Activated naive CD4-positive, alpha-beta T cell treated with anti-CD3 and anti-CD28 coated beads, Interleukin-2, amount 50 U/mL, for 72 hours (primary cell): ENCODE data around the gene EIF4E3. TPM values are rescaled to one million over a fixed set of nuclear protein-coding genes. Genes with fewer than 3 reads are reported as not detected.

Source experiments
- ATAC-seq, 2 donors: fragments of 150-1000 bp; cut with Tn5 transposase; 2 replicates each; pipeline ENCODE4 v1.10.0; 2021; ENCODE audit warnings: mild to moderate bottlenecking in 2 of 2, moderate library complexity in 2 of 2
- DNase-seq, 2 donors: peaks; one replicate each; pipeline ENCODE4 v3.0.0; 2021 to 2022; ENCODE audit warnings: low spot score in 2 of 2
- H3K27ac Mint-ChIP-seq, 2 donors: one replicate each; pipeline ENCODE4 v1.8.0; 2022; ENCODE audit warnings: mild to moderate bottlenecking in 2 of 2, mixed read lengths in 2 of 2
- H3K36me3 Mint-ChIP-seq, 2 donors: one replicate each; pipeline ENCODE4 v1.8.0; 2022; ENCODE audit warnings: mixed read lengths in 2 of 2
- H3K9me3 Mint-ChIP-seq, 2 donors: one replicate each; pipeline ENCODE4 v1.8.0; 2022; ENCODE audit warnings: mixed read lengths in 2 of 2
- total RNA-seq, 2 donors: library from RNA; stranded (reverse); gene quantifications; one replicate each; pipeline ENCODE4 v1.2.3, GENCODE V29; 2022

The EIF4E3 gene
- total RNA-seq, 2 donors from 2014 or later = 24.6 to 29.7 TPM

GRCh38 chr3:71728632-71729342, 3.6 kb upstream of the EIF4E3 start:
- ATAC-seq (no peak), DNase-seq (no peak)

DNA sequence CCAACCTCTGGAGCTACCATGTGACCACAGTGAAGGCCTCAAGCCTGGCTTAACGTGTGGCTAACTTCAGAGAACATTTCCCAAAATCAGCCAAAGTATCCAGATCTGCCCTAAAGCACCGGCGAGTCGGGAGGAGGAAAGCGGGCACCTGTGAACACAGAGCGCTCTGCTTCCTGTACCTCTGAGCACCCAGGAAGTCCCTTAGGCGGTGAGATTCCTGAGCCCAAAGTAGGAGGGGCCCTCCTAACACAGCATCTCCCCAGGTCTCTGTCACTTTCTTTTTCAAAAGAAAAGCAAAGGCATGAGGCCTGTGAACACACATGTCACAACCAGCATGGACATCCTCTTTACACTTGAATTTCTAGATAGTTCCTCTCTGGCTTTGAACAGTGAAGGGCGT, 944 bp upstream of the EIF4E3 start:
- no peaks in the 10 kb centered on the region for H3K9me3 Mint-ChIP-seq
- H3K27ac Mint-ChIP-seq = peak overlapping the region; percentile 87
- ATAC-seq (peak; percentile 16 to 43), DNase-seq (peak in 1 of 2 donors; percentile 31)
- H3K36me3 Mint-ChIP-seq = peaks cover 8 to 10% of the 10 kb centered on the region in 2 donors

More at GRCh38 chr3:71728632-71729342, 3.6 kb upstream of the EIF4E3 start:
- H3K9me3 Mint-ChIP-seq = no peaks in the 10 kb centered on the region
- H3K36me3 Mint-ChIP-seq = peaks cover 8% of the 10 kb centered on the region in 2 donors
- no peak overlapping the region for H3K27ac Mint-ChIP-seq

DNA sequence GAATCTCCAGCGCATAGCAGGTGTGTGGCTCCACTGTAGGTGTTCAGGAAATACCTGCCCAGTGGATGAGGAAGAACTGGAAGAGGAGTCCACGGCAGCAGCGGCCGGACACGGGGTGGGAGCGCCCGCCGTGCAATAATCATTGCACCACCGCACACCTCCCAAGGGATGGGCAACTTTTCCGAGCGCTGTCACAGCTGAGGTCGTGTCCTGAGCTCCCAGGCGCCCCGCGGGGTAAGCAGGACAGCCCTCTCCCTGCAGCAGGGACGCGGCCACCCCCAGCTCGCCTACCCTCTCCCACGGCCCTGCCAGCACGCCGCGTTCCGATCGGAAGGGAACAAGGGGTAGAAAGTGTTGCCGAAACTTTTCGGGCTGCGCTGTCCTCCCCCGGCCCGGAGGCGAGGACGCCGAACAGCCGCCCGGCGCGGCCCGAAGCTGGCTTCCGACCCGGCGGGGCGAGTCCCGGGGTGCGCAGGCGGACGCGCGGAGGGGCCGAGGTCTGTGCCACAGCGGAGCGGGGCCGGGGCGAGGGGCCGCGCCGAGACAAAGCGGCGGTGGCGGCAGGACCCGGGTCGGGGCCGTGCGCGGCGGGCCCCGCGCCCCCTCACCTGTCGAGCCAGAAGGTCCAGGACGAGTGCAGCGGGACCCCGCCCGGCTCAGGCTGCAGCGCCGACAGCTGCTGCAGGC, 475 bp downstream of the EIF4E3 start:
- Mint-ChIP-seq H3K36me3 (peaks cover 8 to 10% of the 10 kb centered on the region in 2 donors), H3K27ac (peak overlapping the region; percentile 88), H3K9me3 (no peaks in the 10 kb centered on the region)
- ATAC-seq = peak; percentile 25 to 44
- peak in 1 of 2 donors; percentile 62 for DNase-seq

DNA sequence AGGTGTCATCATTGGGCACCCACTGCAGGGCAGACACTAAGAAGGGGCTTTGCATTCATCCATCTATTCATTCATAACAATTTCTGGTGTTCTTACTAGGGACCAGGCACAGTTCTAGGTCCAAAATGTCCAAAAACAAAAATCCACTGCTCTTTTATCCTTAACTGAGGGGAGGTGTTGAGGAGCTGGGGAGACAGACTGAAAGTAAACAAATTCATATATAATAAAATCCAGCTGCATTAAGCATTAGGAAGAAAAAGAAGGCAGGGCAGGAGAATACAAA, 1.1 kb downstream of the EIF4E3 start:
- H3K36me3 Mint-ChIP-seq = peaks cover 10 to 12% of the 10 kb centered on the region in 2 donors
- no peaks in the 10 kb centered on the region for H3K9me3 Mint-ChIP-seq
- H3K27ac Mint-ChIP-seq = peak overlapping the region; percentile 88
- no peak for DNase-seq
- ATAC-seq = no peak

DNA sequence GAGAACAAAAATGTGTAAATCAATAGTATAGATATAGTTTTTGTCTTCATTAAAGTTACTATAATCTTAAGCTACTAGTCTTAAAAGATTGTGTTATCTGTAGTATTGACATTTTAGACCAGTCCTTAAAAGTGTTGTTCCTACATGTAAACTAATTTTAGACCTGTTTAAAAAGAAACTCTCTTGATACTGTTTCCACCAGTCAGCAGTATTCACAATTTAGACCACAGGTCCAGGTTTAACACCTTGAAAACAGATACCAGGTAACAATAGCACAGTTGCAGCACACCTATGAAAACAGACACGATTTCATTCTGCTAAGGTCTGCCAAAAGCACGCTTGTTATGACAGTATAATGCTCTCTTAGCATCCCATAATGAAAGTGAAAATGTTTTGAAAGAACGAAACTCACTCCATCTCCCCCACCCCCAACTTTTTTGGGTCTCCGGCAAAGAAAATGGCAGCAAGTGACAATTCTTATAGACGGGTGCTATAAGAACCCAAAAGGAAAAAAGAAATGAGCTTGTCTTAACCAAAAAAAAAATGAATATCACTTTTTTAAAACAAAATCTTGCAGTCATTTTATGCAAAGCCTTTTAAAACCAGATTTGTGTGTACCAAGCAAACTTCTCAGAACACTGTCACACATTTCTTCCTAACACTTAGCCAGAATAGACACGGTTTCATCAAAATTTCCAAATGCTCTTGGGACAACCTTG, 1.6 kb downstream of the EIF4E3 start:
- peaks cover 10 to 15% of the 10 kb centered on the region in 2 donors for H3K36me3 Mint-ChIP-seq
- H3K27ac Mint-ChIP-seq = peak overlapping the region; percentile 88
- ATAC-seq (peak; percentile 39 to 63), DNase-seq (peak in 1 of 2 donors; percentile 58)
- H3K9me3 Mint-ChIP-seq = no peaks in the 10 kb centered on the region

DNA sequence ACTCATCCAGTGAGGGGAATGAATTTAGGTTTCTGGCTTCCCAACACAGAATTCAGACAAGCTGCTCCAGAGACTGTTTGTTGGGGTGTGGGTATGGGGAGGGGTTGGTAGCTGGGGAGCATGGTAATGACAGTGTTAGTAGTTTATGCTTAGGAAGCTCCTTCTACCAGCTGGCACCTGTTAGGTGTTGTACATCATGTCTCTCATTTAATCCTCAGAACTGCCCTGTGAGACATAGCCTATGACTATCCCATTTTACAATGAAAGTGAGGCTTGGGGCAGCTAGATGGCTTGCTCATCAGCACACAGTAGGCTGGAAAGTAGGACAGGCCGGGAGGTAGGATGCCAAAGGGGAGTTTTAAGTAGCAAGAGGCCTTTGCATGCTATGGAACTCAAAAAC, 2.5 kb downstream of the EIF4E3 start:
- no peak for DNase-seq
- Mint-ChIP-seq H3K36me3 (peaks cover 10 to 15% of the 10 kb centered on the region in 2 donors), H3K9me3 (no peaks in the 10 kb centered on the region), H3K27ac (peak overlapping the region; percentile 62 to 94)
- ATAC-seq = peak in 1 of 2 donors; percentile 4

GRCh38 chr3:71721651-71722157, 3.5 kb downstream of the EIF4E3 start:
- Mint-ChIP-seq H3K27ac (peak overlapping the region; percentile 86 to 94), H3K36me3 (peaks cover 10 to 15% of the 10 kb centered on the region in 2 donors), H3K9me3 (no peaks in the 10 kb centered on the region)
- ATAC-seq (peak in 1 of 2 donors; percentile 38), DNase-seq (no peak)

DNA sequence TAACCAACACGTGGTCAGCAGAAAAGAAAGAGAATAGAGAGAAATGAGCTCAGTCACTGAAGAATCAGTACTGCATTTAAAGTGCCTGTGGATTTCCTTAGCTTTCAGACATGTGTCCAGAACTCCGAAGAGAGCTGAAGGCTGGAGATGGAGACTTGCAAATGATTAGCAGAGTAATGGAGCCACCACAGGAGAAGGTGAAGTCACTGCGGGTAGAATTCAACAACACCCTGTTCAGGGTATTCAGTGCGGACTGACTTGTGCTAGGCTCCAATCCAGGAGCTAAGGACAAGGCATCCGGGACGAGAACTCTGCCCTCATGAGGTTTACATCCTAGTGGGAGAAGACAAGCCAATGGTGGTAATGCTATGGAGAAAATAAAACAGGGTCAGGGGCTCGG, 4.2 kb downstream of the EIF4E3 start:
- no peaks in the 10 kb centered on the region for H3K9me3 Mint-ChIP-seq
- peaks cover 10 to 12% of the 10 kb centered on the region in 2 donors for H3K36me3 Mint-ChIP-seq
- ATAC-seq = no peak
- H3K27ac Mint-ChIP-seq = peak overlapping the region in 1 of 2 donors; percentile 94
- DNase-seq = no peak

- Mint-ChIP-seq H3K9me3 (no peaks in the 10 kb centered on the region), H3K27ac (no peak overlapping the region), H3K36me3 (peaks cover 0 to 7% of the 10 kb centered on the region in 2 donors)
- no peak for DNase-seq
- no peak for ATAC-seq
These were observed 7.1 kb downstream of the EIF4E3 start for GRCh38 chr3:71718072-71718471.

- Mint-ChIP-seq H3K36me3 (peaks cover 0 to 7% of the 10 kb centered on the region in 2 donors), H3K9me3 (no peaks in the 10 kb centered on the region), H3K27ac (no peak overlapping the region)
- DNase-seq = no peak
- ATAC-seq = no peak
These were observed 10.6 kb downstream of the EIF4E3 start for GRCh38 chr3:71714595-71714994.

- ATAC-seq = no peak
- Mint-ChIP-seq H3K9me3 (no peaks in the 10 kb centered on the region), H3K27ac (no peak overlapping the region), H3K36me3 (no peaks in the 10 kb centered on the region)
- no peak for DNase-seq
These were observed 12.2 kb downstream of the EIF4E3 start for GRCh38 chr3:71713041-71713440.

DNA sequence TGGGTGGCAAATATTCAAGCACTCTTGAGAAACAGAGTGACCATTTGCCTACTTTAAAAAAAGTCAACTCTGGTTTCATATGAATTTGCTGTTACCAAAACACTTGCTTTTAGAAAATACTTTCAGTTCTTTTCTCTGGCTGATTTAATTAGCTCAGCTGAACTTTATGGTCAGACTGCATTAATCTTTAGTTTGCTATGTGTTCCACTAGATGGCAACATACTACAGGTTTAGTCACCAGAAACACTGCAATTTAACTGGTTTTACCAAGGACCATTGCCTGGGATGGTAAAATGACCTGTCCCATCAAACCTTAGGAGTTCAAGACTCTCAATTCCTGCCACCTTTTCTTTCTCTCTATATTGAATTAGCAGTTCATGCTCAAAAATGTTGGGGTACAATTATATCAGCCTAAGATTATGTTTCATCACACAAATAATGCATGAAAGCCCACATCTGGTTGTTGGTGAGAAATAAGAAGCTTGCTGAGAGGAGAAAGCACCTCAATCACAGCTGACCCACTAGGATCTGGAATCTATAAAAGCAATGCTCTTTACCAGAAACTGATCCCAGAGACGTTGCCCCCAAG, 14.2 kb downstream of the EIF4E3 start:
- DNase-seq = no peak
- H3K9me3 Mint-ChIP-seq = no peaks in the 10 kb centered on the region
- no peak overlapping the region for H3K27ac Mint-ChIP-seq
- H3K36me3 Mint-ChIP-seq = no peaks in the 10 kb centered on the region
- peak; percentile 52 to 75 for ATAC-seq

GRCh38 chr3:71709908-71710511, 15.2 kb downstream of the EIF4E3 start:
- ATAC-seq (peak in 1 of 2 donors; percentile 19), DNase-seq (no peak)
- Mint-ChIP-seq H3K27ac (peak overlapping the region; percentile 3 to 39), H3K36me3 (no peaks in the 10 kb centered on the region), H3K9me3 (no peaks in the 10 kb centered on the region)

DNA sequence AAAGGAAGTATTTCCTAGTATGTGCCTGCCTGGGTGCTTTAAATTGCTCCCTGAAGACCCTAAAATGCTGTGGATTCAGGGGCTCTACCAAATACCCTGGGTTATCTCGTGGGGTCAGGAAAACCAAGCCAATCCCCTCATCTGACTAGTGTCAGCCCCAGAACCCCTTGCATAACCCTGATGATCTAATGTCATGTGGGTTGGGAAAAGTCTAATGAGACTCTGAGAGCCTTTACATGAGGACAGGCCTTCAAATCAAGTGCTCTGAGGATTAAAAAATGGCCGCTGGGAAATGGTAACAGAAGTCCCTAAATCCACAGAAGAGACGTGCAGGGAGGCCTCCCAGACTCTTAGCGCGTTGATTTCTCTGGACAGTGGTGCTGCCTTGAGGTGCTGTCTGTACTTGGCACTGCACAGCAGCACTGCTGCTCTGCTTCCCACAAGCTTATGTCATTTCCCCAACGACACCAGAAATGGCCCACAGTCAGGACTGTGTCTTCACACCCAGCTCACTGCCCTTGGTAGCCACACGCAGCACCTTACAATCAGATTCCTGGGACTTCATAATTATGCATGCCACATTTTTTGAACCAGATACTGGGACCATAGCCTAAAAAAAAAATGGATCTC, 16.6 kb downstream of the EIF4E3 start:
- H3K27ac Mint-ChIP-seq = no peak overlapping the region
- peaks cover 0 to 5% of the 10 kb centered on the region in 2 donors for H3K9me3 Mint-ChIP-seq
- ATAC-seq (no peak), DNase-seq (no peak)
- H3K36me3 Mint-ChIP-seq = peaks cover 0 to 7% of the 10 kb centered on the region in 2 donors

- ATAC-seq = no peak
- H3K36me3 Mint-ChIP-seq = peaks cover 0 to 7% of the 10 kb centered on the region in 2 donors
- no peak overlapping the region for H3K27ac Mint-ChIP-seq
These were observed 17.6 kb downstream of the EIF4E3 start for GRCh38 chr3:71707595-71707994.

GRCh38 chr3:71705681-71706080, 19.5 kb downstream of the EIF4E3 start:
- Mint-ChIP-seq H3K27ac (no peak overlapping the region), H3K9me3 (peaks cover 0 to 5% of the 10 kb centered on the region in 2 donors), H3K36me3 (peaks cover 0 to 12% of the 10 kb centered on the region in 2 donors)
- no peak for DNase-seq
- ATAC-seq = no peak

More at GRCh38 chr3:71707595-71707994, 17.6 kb downstream of the EIF4E3 start:
- no peak for DNase-seq
- H3K9me3 Mint-ChIP-seq = peaks cover 0 to 5% of the 10 kb centered on the region in 2 donors
